HG03135 (cell line): ENCODE results near the gene PPY.
"Not testable (repeated sequence)": the region's sequence is repeated elsewhere in the genome, so short reads cannot be mapped to it uniquely, and the experiment has no call there.

Experiments
- ATAC-seq: cut with Tn5 transposase; IDR thresholded peaks from one replicate; pipeline ENCODE4 v1.9.1; 2021; ENCODE audit warnings: mild to moderate bottlenecking, moderate library complexity; ENCODE audit not compliant: unreplicated experiment

Gene PPY

DNA sequence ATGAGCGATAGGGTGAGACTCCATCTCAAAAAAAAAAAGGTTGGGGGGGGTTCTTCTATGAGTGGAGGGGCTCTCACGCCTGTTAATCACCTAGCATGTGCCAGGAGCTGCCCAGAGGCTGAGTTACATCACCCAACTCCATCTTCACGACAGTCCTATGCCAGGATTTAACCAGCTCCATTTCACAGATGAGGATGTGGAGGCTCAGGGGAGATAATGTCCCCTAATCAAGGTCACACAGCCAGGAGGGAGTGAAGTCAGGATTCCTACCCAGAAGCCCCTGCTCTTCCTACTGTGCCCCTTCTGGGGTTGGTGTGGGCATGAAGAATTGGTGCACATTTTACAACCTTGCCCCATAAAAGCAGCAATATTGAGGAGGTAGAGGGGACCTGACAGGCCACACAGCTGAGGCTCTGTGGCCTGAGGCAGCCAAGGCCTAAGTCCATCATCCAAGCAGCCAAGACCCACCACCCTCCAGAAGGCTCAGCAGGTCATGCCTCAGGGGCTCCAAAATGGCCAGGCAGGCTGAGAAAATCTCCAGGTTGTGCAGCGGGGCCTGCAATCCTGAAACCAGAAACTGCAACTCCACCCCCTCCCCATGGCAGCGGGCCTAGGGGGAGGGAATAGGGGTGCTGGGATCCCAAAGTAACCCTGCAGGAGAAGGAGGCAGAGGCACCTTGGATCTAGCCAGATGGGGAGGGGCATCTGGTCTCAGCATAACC is 6.9 kb downstream of the PPY start:
- ATAC-seq: no peak

DNA sequence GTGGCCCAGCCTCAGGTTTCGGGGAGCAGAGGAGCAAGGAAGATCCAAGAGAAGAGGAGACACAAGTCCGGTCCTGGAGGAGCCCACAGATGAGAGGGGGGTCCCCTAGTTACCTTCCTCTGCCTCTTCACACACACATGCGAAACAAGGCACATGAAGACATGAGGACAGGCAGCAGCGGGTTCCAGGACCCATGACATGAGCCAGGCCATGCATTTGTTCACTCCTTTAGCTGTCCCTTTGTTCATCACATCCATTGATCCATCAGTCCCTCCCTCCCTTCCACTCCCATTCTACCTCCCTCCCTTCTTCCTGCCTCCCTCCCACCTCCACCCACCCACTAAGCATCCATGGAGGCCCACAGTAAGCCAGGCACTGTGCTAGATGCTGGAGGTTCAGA is 9.4 kb downstream of the PPY start:
- ATAC-seq: no peak

DNA sequence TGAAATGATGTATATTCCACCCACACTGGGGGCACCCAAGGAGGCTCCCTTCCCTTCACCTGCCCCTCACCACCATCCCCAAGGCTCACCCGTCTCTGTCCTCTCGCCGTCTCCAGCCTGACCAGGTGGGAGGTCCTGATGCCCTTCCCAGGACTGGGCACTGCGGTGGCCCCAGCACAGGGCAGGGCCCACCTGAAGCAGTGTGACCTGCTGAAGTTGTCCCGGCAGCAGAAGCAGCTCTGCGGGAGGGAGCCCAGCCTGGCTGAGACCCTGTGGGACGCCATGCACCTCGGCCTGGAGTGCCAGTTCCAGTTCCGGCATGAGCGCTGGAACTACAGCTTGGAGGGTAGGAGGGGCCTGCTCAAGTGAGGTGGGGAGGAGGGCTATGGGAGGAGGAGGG is 9.9 kb downstream of the PPY start:
- no peak for ATAC-seq

DNA sequence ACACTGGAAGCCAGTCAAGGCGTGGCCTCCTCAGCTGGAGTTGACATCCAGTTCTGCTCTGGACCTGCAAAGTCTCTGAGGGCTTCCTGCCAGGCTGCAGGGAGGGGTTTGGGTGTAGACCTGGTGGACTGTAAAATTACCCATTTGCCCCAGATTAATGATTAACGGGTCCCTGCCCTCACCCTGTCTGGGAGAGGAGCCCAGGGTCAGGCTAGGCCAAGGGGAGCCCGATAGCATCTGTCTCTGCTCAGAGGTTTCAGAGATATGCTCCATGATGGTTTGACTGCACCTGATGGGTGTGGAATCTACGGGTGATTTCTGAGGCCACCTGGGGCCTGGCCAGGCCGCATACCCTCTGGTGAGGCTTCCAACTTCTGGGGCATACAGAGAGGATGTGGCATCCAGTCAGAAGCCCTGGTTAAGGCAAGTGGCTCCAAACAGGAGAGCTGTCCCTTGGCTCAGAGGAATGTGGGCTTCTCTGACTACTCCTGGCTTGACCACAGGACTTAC is 11.2 kb downstream of the PPY start:
- ATAC-seq: no peak

DNA sequence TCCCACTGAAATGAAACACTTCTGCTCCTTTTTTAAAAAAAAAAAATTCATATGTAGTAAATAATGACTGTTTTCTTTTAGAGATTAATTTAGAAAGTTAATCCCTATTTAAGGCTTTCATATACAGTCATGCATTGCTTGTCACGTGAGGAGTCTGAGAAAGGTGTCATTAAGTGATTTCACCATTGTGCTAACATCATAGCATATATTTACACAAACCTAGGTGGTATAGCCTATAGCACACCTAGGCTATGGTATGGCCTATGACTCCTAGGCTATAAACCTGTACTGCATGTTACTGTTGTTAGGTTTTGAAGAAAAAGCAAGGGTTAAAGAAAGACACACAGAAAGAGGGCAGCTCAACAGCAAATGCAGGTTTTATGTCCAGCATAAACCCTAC is 13.7 kb downstream of the PPY start:
- no peak for ATAC-seq

DNA sequence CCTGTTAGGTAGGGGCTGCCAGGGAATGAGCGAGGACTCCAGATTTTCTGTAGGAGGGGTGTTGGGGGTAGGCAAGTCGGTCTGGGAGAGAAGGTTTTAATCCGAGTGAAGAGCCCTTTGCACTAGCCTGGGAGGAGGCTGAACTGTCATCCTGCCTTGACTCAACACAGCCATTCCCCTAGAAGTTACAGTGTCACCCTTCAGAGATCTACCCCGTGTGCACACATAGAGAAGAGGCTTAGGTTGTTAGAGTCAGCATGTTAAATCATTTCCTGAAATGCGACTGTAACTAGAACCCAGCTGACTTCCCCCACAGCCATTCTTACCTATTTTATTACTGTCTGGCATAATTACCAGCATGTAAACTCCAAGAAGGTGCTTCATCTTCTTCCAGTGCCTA is 14.3 kb downstream of the PPY start:
- not testable (repeated sequence) for ATAC-seq

DNA sequence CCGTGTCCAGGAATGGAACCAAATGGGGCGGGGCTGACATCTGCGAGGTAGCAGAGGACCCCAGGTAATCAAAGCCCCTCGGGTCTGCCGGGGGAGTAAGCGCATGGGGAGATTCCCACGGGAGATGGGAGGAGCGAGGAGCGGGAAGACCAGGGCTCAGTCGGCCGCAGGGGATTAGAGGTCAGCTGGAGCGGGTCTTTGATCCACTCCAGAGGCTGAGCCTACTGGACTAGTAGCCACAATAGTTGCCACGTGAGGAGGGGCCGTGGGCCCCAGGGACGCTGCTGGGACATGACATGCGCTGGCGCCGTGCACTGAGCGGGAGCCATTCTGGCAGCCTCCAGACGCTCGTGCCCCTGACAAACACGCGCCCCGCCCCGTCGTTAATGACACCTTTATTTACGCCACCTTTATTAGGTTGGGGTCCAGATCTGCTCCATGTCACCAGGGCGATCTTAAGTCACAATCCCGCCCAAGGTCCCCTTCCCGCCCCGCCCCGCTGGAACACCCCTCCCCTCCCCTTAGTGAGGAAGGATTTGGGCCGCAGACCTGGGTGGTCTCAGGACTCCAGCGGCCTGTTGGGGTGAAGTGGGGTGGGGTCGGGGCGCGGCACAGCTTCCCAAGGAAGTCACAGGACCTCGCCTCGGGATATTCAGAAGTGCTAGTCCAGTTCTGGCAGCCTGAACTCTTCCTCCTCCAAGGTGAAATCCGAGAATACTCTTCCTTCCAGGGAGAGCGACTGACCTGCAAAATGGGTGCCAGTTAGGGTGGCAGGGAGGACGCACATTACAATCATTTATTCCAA is 15.0 kb downstream of the PPY start:
- ATAC-seq: no peak

DNA sequence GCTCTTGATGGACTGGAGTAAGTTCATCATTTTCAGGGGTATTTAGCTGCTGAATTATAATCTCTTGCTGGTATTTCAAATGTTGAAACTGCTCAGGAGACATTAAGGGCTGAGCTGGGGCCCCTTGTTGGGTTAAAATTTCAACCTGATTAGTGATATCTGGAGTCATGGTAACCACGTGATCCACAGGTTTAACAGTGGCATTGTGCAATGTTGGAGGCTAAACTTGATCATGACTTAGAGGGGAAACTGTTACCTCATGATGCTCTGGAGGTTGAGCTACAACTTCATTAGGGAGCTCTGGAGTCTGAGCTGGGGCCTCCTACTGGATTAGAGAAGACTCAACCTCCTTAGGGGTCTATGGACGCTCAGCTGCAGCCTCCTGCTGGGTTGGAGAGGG is 17.7 kb downstream of the PPY start:
- no peak for ATAC-seq

DNA sequence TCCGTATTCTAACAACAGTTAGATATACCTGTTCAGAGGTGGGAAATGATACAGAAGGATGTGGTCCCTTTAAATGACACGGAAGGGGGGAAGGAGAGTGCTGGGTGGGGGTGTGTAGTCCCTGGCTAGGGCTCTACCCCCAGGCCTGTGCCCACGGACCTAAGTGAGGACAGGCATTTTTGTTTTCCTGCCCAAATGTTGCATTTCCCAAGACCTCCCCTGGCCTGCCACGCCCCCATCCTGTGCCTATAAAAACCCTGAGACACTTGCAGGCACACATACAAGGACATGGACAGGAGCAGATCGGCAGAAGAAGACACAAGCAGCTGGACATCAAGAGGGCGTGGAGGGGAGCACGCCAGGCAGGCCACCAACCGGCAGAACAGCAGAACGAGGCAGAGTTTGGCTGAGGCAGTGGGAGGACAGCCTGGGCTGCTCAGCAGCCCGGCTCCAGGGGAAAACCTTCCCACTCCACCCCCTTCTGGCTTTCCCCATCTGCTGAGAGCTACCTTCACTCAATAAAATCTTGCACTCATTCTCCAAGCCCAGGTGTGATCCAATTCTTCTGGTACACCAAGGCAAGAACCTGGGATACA is 21.7 kb downstream of the PPY start:
- no peak for ATAC-seq

DNA sequence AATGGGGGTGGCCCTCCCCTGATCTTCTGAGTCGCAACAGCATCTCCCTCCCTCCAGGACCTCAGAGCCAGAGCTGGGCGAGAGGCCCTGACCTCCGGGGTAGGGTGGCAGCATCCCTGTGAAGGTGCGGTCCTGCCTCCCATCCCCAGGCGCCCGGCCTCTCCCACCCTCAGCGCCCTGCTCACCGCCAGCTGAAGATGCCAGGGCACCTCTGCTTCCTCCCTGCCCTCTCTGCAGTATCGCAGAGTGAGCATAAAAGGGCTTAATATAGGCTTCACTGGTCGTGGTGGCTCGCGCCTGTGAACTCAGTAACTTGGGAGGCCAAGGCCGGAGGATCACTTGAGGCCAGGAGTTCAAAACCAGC is 24.3 kb downstream of the PPY start:
- ATAC-seq: no peak

DNA sequence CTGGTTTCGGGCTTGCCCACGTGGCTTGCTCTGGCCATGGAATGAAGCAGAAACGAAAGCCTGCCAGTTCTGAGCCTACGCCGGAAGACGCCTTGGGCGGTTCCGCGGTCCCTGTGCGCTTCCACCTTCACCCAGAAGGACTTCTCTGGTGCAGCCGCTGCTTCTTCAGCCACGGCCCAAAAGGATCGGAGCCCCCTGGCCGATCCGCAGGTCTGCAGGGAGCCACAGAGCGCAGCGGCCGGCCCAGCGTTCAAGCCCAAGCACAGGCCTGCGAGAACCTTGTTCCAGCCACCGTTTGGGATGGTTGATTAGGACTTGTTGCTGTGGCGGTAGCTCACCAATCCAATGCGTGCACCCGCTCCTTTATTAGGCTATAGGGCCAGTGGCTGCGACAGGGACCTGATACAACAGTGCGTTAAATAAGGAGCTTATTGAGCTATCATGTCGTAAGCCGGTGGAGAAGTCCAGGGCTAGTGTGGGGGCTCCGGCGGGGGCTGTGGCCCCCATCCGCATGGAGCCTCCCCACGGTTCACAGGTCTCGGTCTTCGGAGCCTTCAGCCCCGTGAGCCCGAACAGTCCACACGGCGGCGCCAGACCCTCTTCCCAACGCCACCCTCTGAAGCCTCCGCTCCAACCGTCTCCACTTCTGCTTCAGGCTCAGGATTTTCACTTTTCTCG is 24.8 kb downstream of the PPY start:
- ATAC-seq: no peak

DNA sequence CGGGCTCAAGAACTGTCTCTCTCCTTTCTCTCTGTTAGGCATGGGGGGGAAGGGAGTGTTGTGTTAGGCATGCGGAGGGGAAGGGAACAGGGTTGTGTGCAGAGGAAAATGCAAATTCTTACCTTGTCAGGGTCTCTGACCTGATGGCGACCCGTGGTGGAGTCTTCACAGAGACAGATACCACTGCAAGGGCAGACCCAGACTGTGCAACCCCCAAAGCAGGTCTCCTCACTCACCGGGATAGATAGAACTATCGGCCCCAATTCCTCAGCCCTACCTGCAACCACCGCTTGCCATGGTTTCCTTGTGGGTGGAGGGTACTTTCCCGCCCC is 25.3 kb downstream of the PPY start:
- ATAC-seq: no peak

DNA sequence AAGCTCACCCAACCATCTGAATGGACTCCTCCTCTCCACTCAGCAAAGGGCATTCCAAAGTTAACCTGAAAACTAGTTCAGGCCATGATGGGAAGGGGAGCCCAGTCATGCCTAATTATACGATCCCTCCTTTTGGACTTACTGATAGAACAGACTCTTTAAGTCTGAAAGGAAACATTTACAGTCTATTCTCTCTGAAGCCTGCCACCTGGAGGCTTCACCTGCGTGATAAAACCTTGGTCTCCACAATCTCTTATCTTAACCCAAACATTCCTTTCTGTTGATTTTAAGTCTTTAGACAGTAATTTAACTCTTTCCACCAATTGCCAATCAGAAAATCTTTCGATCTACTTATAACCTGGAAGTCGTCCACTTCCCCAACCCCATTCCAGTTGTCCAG is 25.9 kb downstream of the PPY start:
- no peak for ATAC-seq

DNA sequence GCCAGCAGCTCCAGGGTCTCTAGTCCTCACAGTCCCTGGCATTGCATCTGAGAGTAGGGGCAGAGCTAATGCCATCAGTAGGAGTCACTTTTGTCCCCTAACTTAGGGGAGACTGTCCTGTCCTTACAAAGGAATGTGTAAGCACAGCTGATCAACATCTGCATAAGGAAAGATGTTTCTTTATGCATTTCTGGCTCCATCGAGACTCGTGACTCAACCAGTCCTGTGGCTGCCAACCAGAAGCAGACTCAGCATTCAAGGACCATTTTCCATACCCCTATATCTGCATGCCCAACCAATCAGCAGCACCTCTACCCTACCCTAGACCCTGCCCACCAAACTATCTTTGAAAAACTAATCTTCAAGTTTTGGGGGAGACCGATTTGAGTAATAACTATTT is 26.7 kb downstream of the PPY start:
- no peak for ATAC-seq

DNA sequence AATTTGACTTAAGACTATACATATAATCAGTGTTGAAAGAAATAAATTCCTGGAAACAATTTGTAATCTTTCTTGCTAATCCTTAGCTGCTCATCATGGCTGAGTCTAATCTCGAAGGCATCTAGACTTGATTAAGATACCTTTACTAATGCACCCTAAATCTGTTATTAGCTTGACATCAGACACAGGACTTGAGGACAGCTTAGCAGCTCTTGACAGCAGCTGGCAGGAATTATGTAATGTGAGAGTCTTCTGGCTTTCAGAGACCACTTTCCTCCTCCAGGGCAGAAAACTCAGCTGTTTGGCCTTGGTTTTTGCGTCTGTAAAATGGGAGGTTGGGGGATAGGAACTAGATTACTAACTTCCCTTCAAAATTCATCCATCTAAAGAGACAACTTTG is 27.8 kb downstream of the PPY start:
- ATAC-seq: no peak

DNA sequence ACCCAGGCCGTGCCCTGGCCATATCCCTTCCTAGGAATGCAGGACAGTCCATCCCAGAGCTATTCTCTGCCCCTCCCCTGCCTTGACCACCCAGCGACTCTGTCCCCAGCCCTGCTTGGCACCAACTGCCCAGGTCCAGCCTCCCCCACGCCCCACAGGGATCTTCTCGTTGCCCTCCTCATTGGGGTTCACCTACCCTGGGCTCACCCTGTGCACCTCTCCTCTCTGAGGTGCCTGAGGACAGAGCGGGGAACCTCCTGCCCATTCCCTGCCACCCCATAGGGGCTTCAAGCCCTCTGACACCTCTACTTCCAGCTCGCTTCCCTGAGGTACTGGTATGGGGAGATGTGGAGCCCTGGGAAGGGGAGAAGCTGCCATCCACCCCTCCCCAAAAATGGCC is 28.7 kb downstream of the PPY start:
- ATAC-seq: no peak

DNA sequence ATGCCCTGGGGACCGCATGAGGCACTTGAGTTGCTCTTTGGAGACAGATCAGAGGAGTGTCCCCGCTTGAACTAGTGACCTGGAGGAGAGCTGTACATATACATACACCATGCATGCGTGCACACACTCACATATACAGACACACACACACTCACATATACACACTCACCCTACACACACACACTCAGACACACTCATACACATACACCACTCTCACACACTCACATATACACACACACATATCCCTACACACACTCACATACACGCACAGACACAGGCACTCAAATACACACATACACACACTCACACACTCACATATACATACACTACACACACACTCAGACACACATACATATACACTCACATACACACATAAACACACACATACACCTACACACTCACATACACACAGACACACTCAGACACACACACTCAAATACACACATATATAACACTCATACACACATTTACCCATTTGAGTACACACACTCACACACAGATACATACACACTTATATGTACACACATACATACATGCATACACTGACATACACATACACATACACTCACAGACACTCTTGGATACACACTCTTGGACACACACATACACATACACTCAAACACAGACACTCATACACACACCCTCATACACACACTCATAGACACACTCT is 29.5 kb downstream of the PPY start:
- no peak for ATAC-seq

DNA sequence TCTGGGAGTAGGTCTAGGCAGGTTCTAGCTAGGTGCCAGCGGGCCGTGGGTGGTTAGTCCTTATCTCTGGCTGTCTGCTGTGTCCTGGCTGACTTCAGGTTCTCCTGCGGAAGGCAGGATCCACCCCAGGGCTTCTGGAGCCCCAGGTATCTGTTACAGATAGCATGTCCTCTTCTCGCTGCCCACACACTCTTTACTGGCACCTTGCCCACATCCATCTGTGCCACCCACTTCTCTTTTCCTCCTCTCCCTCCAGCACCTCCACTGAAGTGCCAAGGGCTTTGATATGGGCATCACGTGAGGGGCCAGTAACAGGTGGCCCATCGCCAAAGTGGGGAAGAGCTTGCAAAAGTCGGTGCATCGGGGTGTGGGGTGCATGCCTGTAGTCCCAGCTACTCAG is 30.4 kb downstream of the PPY start:
- ATAC-seq: no peak

DNA sequence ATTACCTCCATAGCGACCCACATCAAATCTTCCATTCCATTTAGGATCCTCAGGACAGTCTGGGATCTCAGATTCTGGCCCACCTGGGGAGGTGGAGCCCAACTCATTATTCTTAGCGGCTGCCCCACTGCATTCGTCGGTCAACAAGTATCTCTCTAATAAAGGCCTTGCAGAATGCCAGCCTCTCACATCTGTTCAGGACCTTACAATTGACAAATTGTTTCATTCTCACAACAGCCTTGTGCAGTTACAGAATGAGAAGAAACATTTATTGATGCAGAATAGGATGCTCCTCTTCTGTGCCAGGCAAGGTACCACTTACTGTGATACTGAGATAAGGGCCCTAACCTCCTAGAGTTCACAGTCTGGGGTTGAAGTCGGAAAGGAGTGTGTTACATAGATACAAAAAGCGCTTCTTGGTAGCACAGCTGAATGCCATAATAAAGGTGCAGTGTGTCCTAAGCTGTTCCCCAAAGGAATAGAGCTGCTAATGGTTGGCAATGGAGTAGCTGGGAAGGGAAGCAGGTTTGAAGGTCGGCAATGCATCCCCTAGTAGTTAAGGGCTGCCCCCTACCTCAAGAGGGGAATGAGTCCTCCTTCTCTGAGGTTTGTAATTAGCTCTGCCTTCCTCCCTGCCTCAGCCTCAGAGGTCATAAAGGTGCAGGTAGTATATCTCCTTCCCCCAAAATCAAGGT is 32.6 kb downstream of the PPY start:
- ATAC-seq: no peak

DNA sequence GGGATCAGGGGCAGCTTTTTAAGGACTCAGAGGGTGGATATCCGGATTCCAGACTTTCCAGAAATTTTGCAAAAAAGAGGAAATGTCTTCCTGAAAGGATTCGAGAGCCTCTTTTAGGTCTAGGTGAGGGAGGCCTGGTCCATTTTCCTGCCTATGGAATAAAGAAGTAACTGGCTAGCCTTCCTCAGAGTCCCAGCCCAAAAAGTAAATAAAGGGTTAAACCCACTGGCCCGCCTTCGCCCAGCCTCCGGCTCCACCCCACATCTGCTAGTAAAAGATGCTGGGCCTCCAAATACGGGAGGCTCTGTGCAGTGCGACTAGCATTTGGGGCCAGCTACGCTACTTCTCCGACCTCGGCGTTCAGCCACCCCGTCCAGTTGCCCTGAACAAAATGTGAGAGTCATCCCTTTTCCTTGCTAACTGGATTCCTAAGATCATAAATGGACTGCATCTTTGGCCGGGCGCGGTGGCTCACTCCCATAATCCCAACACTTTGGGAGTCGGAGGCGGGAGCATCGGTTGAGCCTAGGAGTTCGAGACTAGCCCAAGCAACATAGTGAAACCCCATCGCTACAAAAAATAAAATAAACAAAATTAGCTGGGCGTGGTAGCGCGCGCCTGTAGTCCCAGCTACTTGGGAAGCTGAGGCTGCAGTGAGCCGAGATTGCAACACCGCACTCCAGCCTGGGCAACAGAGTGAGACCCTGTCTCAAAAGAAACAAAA is 34.1 kb downstream of the PPY start:
- ATAC-seq: no peak
